ENCODE data around the gene FADD.

FADD gene, protein sequence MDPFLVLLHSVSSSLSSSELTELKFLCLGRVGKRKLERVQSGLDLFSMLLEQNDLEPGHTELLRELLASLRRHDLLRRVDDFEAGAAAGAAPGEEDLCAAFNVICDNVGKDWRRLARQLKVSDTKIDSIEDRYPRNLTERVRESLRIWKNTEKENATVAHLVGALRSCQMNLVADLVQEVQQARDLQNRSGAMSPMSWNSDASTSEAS

GRCh38 chr11:70202920-70203750 lies at the start of gene FADD:
Gene FADD (plus strand): TSS chr11:70203296. CDS start chr11:70203460, 164 bp downstream.
- peak; percentile 95 to 98 (median 98) for DNase-seq

- DNase-seq: no peak
Observed at GRCh38 chr11:70155386-70155785, 47.7 kb upstream of the FADD start.

GRCh38 chr11:70156291-70157037 lies 46.6 kb upstream of the FADD start:
- DNase-seq: no peak

DNA sequence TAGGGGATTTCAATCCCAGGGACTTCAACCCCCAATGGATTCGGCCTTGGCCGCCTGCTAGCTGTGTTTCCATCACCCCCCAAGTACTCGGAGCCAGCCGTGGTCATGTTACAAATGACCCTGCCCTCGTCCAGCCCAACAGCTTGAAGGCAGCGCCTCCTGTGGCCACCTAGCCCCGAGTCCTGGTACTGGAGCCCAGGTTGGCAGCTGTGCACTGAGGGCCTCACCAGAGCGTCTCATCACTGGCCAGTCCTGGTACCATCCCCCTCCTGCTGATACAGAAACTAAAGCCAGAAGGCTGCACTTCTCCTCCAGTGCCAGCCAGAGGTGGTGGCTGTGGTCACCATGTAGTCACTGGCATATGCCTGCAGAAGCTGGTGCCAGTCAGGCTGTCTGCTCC lies 44.9 kb upstream of the FADD start:
- DNase-seq: no peak

GRCh38 chr11:70158757-70159389 lies 44.2 kb upstream of the FADD start:
- no peak for DNase-seq

GRCh38 chr11:70159627-70160570 lies 43.2 kb upstream of the FADD start:
- no peak for DNase-seq

GRCh38 chr11:70161043-70161625 lies 42.0 kb upstream of the FADD start:
- DNase-seq: no peak

GRCh38 chr11:70164705-70165104 lies 38.4 kb upstream of the FADD start:
- DNase-seq: no peak

DNA sequence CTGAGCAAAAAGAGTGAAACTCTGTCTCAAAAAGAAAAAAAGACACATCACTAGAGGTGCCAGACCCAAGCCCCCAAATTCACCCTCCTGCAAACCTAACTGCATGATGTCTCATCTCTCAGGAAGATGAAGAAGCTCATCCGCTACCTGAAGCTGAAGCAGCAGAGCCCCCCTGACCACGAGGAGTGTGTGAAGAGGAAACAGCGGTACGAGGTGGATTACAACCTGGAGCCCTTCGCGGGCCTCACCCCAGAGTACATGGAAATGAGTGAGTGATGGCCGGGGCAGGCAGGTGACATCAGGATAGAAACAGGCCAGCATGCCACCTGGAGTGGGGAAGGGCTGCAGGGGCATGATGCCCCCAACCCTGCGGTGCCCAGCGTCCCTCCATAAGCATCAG lies 36.0 kb upstream of the FADD start:
- no peak for DNase-seq

DNA sequence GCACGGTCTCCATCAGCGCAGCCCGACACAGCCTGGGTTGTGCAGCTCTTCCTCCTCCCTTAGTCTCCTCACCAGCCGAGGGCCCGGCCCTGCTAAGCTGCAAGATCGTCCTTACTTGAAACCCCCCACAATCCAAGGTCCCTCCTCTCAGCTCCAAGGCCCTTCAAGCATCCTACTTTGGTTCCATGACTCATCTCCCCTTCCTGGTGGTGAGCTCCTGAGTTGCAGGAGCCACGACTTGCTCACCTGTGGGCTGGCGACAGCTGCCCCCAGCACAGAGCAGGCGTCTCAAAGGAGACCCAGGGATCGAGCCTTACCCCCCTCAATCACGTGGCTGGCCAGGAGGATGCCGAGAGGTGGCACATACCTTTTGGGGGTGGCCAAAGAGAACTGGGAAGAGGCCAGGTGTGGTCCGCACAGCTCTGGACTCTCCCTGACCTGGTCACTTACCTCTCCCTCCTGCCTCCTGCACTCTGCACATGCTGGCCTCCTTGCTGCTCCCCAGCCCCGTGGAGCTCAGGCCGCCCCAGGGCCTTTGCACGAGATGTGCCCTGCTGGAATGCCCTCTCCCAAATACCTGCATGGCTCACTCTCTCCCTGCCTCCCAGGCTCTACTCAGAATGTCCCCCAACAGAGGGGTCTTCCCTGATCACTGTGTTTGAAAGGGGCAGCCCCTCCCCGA lies 35.2 kb upstream of the FADD start:
- DNase-seq: no peak

GRCh38 chr11:70168405-70168754 lies 34.7 kb upstream of the FADD start:
- no peak for DNase-seq

DNA sequence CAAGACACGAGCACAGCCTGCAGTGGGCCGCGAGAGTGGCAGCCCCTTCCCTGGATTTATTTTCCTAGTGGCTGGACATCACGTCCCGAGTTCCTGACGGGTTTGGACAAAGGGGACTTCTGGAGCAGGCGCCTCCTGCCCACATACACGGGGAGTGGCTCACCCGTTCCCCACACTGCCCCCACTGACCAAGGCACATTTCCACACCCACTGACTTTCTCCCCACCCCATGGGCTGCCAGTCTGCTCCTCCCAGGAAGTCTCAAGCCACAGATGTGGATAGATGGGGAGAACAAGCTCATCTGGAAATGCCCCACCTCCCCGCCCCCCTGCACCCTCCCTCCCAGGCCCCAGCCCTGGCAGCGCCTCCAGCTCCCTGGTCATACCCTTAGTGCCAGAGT lies 34.0 kb upstream of the FADD start:
- no peak for DNase-seq

GRCh38 chr11:70169632-70170031 lies 33.5 kb upstream of the FADD start:
- no peak for DNase-seq

DNA sequence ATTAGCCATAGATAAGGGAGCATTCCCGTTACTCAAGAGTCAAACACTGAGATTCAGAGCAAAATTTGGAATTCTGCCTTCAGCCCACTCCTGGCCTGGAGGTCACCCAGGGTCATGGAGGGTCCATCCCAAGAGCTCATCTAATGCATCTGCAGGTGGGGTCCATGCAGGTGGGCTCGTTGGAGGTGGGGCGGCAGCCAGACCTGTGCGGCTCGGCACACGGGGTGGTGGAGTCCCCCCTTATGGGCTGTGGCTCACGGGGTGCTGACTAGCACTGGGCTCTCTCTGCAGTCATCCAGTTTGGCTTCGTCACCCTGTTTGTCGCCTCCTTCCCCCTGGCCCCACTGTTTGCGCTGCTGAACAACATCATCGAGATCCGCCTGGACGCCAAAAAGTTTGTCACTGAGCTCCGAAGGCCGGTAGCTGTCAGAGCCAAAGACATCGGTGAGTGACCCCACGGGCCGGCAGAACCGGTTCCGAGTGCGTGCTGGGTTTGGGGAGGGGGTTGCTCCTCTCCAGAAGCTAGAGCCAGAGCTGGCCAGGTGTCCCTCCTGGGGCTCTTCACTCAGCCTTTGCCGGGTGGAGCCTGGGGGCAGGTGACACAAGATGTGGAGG lies 32.4 kb upstream of the FADD start:
- no peak for DNase-seq

DNA sequence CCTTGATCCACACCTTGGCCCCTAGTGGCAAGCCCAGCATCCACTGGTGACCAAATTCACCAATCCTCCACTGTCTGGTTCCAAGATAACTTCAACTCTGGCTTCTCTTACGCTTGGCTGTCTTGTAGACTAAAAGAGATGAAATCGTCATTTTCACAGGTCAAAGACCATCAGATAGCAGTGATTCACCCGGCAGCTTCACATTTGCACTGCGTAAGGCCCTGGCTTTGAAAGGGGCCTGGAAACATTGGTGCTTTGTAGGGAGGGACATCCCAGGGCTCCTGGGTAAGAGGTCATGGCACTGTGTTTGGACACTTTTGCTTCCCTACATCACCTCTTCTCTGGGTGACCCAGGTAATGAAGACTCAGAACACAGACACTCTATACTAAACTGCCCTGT lies 30.1 kb upstream of the FADD start:
- DNase-seq: no peak

DNA sequence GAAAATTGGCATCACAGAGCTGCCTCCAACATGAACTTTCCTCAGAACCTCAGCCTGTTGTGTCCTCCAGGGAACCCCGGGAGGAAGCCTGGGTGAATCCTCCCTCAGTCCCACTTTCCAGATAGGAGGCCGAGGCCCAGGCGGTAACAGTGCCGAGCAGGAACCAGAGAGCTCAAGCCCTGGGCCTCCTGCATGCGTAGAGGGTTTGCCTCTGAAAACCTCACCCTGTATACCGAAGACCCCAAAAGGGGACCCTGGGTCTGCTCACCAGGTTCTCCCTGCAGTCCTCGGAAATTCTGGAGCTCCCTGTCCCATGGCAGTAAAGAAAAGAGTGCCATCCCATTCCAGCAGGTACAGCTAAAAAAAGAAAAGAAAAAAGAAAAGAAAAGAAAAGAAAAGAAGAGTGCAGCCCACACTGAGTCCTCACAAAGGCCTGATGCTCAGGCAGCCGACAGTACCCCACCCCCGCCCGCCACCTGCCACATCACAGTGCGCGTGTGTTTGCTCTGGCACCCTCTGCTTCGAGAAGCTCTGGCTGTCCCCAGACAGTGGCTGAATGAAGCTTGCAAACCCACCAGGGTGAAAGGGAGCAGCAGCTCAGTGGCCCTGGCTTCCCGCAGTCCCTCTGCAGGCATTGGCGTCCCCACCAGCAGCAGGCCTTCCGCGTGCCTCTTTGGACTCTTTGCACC lies 28.4 kb upstream of the FADD start:
- peak in 2 of 3 experiments; percentile 30 to 60 for DNase-seq

GRCh38 chr11:70175236-70175698 lies 27.8 kb upstream of the FADD start:
- no peak for DNase-seq

DNA sequence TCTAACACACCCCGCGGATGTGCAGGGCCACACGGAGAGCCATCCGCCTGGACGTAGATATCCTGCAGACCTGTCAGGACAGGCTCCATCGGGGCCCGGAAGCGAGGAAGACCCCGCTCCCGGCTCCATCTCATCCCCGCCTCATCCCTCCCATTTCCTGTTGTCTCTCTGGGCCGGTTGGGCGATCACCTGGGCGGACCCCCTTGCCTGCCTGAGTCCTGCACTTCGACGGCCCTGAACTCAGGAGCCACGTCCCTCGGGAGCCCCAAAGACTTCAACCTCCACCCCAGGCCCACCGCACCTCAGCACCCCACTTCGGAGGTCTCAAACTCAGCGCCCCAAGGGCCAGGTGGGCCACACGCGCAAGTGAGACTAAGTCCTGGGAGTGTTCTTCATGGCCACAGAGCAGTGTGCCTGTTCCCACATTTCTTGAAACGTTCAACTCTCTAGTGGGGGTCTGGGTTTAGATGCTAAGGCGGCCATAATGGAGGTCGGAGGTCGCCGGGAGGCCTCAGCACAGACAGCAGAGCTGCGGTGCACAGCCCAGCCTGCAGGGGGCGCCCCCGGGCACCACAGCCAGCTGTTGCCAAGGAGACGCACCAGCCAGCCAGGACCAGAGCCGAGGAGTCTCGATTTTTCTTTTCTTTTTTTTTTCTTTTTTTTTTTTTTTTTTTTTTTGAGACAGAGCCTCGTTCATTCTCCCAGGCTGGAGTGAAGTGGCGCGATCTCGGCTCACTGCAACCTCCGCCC lies 26.0 kb upstream of the FADD start:
- no peak for DNase-seq

GRCh38 chr11:70180906-70181305 lies 22.2 kb upstream of the FADD start:
- no peak for DNase-seq
